HTR-8/SVneo (cell line): ENCODE measurements around the gene SRD5A1.

Experiments
- DNase-seq: peaks from one replicate; pipeline ENCODE4 v3.0.0; 2011; ENCODE audit warnings: low spot score, mixed read lengths; ENCODE audit not compliant: insufficient read length
- FAIRE-seq: peaks from 2 replicates; lab custom pipeline; 2011; peaks lifted over from hg19 to GRCh38; lab: Jason Lieb, UNC

The SRD5A1 gene

DNA sequence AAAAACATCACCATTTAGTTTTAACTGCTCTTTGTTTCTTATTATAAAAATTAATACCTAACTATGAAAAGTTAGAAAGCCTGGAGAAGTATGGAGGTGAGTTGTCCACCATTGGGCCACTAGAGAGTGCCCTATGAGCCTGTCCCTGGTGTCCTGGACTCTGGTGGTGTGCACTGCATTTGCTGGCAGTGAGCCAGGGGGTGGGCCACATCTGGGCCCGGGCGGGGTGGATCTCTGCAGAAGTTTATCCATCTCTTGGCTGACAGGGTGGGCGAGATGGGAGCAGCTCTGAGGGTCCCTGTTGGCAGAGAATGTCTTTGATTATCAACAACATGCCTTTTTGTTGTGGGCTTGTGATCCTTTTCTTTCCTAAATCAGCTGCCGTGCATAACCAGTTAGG lies 88.2 kb downstream of the SRD5A1 start:
- FAIRE-seq (no peak), DNase-seq (no peak)

DNA sequence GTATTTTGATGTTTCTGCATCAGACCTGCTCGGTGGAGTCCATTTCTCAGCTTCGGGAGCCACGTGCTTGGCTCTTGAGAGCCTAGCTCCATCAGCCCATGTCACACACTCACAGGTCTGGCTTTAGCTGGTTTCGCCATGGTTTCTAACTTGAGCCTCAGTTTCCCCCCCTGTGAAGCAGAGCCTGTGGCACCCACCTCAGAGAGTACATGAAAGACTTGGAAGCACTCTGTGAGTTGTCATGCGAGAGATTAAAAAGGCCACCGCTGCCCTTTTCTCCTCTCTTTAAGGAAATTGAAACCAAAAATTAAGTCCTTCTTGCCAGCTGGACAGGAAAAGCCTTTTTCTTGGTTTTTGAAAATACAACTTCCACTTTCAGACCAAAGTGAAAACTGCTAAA lies 88.8 kb downstream of the SRD5A1 start:
- FAIRE-seq: no peak
- no peak for DNase-seq

DNA sequence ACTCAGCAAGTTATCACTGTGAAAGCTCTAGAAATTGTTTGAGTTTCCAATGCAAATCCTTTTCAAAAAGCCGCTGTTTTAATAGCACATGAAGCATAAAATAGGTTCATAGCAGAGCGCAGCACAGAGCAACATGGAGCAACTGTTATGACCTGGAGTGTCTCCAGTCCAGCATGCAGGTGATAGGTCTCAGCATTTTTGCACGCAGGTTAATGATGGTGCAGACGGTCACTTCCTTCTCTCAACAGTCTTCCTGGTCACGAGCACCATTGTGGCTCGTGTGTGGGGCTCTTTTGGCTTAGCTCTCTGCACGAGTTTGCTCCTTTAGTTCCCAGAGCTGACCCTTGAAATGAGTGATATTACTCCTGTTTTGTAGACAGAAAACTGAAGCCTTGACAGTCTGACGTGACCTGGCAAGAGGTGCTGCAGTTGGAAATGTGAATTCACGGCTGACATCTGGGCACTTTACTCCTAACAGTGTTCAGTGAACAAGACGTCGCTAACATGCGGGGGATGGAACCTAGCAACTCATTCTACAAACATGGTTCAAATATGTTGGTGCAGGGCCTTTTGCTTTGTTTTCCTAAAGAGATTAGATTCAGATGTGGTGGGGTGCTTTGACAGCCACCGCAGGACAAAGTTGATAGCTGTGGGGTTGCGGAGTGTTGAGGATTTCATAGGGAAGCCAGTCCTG lies 90.0 kb downstream of the SRD5A1 start:
- FAIRE-seq (no peak), DNase-seq (no peak)

GRCh38 chr5:6723816-6724300 lies 90.6 kb downstream of the SRD5A1 start:
- DNase-seq (no peak), FAIRE-seq (no peak)
